ENCODE results near the gene MEFV.

The MEFV gene

DNA sequence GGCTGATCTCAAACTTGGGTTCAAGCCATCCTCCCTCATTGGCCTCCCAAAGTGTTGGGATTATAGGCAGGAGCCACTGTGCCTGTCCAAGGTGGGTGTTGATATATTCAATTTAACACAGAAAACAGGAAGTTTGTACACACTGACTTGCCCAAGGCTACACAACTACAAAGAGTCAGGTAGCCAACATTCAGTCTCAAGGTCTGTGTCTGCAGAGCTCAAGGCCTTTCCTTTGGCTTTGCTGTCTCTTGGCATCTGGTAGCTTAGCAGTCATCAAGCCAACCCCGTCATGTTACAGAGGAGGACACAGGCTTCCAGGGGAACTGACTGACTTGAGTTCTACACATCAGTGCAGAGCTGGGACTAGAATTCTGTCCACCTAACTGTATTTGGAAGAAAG is 11.9 kb upstream of the MEFV start:
- DNase-seq, result no peak

DNA sequence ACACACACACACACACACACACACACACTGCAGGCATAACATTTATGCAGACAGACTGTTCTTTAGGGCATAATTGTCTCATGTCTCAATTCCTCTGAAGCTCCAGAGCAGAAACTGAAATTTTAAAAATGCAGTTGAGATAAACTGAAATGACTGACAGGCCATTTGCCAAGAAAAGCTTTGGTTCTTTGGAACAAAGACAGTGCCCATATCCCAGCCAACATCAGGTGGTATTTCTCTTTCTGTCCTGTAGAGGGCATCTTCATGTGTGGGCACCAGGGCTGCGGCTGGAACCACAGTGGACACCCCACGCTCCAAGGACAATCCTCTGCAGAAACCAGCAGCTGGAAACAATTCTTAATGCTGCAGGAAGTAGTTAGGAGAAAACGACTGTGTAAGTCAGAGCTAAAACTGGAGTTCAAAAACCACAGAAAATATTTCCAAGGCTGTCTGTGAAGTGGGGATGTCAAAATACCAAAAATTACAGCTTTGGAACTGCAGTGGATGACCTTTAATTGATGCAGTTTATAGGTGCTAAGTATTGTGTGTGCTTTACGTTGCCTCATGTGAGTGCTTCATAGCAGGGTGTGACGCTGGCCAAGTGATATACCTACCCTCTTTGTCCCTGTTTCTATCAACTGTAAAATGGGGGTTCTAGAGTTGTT is 10.6 kb upstream of the MEFV start:
- peak; percentile 53 for DNase-seq

DNA sequence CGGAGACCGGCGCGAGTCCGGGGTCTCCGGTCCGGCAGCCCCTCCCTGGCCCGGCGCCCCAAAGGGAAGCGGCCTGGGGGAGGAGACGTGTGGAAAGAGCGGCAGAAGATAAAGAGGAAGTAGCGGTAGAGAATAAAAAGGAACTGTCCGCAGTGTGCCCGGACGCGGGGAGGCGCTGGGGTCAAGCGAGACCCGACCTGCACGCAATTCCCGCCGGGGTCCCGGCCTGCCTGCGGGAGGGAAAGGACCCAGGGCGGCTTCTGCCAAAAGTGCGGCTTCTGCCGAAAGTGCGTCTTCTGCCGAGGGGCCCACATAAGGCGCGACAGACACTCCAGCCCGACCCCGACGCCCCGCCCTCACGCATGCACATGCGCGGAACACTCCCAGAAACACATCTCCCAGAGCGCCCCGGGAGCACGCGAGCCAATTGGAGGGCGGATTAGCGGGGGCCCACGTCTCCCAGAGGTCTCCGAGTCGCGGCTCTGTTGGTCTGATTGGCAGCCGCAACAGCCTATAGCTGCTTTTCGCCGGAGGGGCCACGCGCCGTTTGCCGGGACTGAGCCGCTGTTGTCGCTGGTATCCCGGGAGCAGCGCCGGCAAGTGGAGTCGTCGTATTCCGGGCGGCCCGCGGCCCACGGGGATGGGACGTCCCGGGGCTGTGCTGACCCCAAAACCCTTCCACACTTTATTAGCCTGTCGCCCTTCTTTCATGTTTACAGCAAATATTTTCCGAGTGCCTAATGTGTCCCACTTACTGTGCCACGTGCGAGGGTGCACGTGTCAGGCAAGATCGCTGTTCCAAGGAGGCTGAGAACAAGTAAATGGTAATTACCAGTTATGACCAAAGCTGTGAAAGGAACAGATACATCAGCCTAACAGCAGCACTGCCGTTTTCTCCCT is 8.0 kb upstream of the MEFV start:
- peak; percentile 99 for DNase-seq

DNA sequence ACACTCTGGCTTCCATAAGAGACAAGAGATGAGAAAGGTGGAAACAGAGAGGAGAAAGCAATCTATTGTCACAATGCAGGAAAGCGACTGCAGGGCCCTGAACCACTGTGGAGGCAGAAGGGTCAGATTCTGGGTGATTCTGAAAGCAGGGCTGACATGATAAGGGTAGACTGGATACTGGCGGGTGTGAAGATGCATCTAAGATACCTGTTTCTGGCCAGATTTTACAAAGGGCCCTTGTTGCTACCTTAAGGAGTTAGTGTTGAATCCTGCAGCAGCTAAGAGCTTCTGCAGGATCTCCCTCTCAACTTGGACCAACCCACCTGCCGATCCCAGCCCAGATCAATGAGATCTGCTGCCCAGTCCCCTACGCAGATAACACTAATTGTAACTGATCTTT is 6.1 kb upstream of the MEFV start:
- DNase-seq, result no peak

DNA sequence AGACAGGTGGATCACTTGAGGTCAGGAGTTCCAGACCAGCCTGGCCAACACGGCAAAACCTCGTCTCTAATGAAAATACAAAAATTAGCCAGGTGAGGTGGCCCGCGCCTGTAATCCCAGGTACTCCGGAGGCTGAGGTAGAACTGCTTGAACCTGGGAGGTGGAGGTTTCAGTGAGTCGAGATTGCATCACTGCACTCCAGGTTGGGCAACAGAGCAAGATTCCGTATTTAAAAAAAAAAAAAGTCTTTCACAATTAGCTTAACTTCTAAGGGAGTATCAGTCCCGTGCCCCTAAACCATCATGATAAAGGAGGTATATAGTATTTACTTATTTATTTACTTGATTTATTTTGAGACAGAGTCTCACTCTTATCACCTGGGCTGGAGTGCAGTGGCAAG is 3.4 kb upstream of the MEFV start:
- no peak for DNase-seq

DNA sequence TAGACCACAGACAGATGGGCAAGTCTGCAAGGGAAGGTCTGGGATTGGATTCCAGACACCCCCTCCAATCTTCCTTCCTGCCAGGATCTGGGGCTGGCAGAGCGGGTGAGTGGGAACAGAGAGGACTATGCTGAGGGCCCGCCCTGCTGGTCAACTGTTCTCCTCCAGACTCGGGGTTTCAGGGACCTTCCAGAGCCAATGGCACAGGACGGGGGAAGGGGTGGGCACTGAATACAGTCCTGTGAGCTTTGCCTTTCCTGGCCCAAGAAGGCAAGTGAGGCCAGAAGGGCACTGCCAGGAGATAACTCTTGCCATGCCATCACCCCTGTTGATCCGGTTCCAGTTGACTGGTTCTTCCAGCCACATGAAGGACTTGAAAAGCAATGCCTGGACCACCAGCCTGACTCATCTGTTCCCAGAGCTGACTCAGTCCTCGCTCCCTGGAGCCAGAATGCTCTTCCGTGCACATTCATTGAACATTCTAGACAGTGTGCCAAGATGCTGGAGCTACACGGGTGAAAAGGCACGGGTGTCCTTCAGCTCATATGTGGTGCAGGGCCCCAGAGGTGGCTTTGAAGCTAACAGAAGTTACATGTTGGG is 533 bp upstream of the MEFV start:
- DNase-seq, result no peak

DNA sequence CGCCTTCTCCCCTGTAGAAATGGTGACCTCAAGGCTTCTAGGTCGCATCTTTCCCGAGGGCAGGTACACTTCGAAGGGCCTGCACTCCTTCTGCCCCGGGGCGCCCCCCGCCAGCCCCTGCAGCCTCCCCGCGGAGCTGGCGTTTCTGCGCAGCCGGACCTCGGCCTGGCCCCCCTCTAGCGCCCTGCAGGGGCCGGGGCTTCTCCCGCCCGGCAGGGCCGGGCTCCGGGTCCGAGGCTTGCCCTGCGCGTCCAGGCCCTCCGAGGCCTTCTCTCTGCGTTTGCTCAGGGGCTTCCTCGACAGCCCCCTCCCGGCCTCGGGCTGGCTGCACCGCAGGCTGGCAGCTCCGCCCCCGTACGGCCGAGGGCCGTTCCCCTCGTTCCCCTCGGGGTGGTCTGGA is 2.1 kb downstream of the MEFV start:
- DNase-seq, result no peak

DNA sequence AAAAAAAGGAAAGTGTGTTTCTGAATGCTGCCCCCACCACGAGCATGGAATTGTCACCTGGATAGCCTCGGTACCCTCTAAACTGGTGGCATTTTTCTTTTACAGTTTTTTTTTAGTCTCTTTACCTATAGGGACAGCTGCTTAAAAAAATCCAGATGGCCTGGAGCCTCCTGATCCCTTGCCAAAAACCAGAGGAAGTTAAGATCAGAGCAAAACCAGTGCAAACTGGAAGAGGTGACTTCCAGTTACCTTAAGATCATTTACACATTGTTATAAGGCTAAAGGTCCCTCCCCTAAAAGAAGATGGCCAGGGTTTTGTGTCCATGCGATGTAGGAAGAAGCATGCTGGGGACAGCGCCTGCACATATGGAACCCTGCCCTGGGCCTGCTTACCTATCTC is 3.5 kb downstream of the MEFV start:
- DNase-seq, result no peak

DNA sequence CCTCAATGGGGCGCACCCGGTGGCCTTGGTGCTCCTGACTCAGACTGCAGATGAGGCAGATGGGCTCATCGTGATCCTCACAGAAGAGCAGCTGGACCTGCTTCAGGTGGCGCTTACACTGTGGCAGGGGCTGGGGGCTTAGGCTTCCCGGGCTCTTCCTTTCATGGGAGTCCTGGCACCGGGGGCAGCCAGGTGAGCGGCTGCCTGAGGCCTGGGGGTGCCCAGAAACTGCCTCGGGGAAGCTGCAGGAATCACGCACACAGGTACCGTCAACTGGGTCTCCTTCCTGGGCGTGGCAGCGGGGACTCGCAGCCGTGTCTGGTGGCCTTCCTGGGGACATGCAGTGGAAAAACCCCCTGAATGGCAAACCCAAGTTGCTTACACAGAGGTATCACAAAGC is 7.0 kb downstream of the MEFV start:
- no peak for DNase-seq

DNA sequence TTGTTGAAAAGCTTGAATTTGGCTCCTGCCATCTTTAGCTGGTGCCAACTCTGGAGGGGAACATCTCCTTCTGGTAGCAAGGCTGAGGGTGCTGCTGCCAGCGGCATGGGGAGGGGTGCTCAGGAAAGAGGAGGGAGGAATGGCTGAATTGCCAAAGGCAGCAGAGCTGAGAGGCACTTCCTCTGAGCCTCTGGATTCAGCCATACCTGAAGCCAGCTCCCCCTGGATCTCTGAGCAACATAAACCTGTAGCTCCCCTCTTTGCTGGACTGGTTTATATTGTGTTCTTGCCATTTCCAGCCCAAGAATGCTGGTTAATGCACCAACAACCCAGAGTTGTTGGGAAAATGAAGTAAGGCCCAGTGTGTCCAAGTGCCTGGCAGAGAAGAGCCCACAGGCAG is 7.4 kb downstream of the MEFV start:
- DNase-seq, result no peak

DNA sequence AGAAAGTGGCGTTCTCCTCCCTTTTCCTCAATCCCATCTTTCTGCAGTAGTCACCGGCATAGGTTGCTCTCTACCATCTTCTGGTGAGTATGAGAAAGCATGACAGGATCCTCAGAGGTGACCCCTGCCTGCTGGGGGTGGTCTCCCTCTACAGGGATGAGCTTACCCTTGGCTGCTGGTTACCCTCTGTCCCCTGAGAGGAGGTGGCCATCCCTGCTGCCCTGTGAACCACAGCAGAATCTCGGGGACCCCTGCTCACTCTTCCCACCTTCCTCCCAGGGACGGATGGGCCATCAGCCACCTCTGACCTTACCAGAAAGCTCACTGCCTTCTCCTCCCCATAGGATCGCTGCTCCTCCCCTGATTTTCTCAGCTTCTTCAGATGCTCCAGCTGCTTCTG is 7.8 kb downstream of the MEFV start:
- DNase-seq, result no peak

DNA sequence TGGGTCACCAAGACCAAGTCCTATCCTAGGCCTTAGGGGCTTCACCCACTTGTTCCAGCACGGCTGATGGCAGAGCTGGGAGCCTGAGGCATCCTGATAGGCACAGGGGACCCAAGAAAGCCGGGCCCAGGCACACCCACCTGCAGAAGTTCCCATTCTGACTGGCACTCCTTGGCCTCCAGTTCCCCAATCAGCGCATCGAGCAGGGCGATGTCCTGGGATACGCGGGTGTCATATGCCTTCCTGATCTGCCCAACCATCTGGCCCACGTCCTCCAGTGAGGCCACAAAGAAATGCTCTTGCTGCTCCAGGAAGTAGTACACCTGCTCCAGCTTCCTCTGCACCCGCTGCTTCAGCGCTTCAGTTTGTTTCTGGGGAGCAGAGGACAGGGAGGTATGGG is 9.6 kb downstream of the MEFV start:
- no peak for DNase-seq

DNA sequence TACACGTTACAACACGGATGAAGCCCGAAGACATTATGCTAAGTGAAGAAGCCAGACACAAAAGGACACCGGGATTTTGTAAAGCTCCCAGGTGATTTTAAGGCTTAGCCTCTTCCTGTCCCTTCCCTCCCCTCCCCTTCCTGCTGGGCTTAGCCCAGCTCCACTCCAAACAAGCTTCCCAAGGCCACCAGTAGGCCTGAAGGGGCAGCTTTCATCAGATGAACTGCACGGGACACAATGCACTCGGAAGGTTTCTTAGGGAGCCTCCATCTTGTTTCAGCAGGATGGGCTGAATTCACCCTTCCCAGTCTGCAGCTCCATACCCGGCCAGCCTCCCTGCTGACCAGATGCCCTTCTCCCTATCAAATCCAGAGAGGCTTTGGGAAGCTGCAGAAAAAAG is 10.4 kb downstream of the MEFV start:
- DNase-seq, result no peak

DNA sequence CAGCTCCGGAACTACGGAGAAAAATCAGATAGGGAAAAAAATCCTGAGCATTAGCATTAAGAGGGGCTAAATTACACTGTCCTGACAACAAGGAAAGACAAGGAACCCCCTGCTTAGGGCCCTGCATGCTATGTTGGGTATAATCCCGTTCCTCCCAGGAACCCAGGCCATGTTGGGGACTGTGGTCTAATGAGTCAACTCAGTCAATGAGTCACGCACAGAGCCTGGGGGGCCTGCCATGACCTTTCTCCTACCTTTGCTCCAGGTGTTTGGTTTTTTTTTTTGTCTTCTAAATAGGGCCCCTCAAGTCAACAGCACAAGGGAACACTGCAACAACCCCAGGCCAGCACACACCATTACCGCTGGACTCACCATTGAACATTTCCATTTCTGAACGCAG is 12.6 kb downstream of the MEFV start:
- DNase-seq, result no peak

DNA sequence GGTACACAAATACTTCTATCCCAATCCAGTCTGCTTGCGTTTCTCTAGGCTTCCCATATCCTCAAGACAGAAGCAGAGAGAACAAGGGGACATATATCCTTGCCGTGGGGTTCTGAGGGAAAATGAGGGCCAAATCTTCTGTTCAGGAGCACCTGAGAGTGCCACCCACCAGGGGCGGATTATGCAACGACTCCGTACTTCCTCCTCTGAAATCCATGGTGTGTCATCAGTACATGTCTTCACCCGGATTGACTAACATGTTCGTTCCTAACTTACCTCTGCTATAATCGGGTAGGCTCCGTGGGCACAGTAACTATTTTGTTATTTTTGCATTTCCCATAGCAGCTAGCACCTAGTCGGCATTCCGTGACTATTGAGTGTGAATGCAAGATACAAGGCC is 13.7 kb downstream of the MEFV start:
- no peak for DNase-seq

DNA sequence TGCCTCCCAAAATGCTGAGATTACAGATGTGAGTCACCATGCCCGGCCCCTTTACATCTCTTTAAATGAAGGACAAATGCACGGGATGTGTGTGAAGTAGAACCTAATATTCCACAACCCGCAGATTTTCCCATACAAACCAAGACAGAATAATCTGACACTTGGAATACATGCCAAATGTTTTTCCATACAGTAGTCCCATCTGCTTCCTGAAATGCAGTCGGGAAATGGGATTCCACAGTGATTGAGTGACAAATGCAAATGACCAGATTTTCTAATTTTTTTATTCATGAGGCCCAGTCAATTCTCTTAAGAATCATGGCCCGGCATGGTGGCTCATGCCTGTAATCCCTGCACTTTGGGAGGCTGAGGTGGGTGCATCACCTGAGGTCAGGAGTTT is 14.7 kb downstream of the MEFV start:
- DNase-seq, result no peak

DNA sequence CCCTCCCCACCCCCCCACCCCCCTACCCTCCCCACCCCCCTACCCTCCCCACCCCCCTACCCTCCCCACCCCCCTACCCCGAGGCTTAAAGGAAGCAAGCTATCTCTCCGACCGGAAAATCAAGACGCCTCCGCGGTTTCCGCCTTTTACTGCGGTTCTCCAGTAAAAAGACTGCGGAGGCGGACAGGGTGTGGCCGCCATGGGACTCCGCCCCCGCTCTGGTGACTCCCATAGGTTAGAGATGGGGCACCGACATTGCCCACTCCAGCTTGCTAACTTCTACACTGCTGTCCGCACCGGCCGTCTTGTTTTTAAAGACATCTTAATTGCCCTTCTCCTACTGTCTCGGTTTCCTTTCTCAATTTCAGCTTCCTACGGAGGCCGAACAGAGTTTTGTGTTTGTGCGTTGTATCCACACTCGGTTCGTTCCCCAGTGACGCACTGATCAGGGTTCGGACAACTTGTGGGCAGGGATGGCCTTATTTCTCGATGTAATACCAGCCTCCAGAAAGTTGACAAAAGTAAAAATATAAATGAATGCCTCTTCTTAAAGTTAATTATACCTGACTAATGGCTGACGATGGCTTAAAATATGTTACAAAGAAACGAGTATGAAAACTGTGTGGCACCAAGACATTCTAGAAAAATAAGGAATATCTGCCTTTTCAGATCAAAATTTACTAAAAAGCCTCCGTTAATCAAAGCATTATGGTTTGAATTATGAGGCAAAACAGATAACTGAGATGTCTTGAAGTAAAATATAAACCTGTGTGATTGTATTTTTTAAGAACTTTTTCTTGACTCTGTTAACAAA is 20.4 kb downstream of the MEFV start:
- no peak for DNase-seq

DNA sequence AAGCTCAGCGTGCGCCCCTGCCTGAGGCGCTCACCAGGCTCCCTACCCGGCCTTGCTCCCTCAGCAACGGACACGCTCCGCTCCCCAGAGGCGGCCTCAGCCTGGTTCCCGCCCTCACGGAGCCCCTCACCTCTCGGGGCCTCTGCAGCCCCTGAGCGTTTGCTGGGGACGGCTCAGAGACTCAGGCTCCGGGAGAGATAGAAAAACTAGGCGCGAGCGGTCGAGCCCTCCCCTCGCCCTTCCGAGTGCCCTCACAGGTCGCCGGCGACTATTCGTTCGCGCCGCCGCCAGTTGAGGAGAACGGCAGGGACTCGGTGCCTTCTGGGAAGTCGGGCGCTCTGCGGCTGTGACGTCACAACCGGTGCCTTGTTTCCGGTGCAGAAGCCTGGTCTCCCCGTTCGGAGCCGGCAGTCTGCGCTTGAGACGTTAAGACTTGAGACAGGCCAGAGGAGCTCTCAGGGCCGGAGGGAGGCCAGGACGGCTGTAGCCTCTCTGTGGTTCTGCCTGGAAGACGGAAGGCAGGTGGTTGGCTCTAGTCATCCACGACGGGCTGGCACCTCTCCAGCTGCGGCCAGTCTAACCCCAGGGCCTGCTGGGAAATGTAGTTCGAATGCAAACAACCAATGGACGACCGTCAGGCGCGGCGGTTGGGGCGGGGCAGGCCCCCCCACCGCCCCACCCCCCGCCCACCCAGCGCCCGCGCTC is 21.4 kb downstream of the MEFV start, which contains the start of gene ZNF200:
Gene ZNF200, minus strand, starts transcription at position 302 of the 705 bp plus-strand sequence. CDS start 1,403 bp downstream, outside the sequence.
- DNase-seq, result peak; percentile 95

DNA sequence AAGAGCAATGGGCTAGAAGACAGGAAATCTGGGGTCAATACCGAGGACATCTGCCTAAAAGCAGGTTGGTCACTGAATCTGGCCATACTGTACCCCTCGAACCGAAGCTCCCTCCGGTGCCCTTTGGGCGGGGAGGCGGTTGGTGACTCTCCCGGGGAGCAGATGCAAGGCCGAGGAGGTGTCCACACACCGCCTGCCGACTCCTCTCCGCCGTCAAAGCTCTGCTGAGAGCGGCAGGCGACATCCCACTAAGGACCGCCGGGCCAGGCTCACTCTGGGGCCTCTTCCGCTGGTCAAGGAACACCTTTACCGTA is 21.9 kb downstream of the MEFV start:
- DNase-seq, result no peak

DNA sequence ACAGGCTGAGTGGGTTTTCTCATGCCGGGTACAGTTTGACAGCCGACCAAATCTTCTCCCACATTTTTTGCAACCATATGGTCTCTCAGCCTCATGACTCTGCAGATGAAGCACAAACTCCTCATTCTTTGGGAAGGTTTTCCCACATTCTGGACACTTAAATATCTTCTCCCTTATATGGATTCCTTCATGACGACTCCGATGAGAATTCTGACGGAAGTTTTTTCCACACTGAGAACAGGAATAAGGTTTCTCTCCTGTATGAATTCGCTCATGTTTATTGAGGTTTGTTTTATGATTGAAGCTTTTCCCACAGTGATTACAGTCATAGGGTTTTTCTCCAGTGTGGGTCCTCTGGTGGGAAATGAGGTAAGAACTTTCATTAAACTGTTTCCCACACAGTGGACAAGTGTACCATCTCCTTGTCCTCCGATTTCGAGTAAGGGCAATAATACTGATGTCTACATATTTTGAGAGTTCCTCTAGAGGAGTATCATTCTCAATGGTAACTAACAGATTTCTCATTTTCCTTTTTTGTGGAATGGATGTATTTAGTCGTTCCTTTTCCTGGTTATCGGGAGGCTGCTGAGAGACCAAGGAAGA is 32.4 kb downstream of the MEFV start:
- DNase-seq, result no peak

DNA sequence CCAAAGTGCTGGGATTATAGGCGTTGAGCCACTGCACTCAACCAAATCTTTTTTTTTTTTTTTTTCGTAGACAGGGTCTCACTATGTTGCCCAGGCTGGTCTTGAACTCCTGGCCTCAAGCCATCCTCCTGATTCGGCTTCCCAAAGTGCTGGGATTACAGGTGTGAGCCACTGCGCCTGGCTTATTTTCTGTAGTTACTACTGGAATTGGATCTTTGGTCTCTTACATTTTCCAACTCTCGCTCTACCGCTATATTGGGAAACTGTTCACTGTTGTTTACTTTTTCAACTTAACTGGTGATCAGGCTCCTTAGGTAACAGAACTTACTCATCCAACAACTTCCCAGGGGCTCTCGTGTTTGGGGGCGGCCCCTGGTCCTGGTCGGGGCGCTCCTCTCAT is 35.6 kb downstream of the MEFV start:
- no peak for DNase-seq

DNA sequence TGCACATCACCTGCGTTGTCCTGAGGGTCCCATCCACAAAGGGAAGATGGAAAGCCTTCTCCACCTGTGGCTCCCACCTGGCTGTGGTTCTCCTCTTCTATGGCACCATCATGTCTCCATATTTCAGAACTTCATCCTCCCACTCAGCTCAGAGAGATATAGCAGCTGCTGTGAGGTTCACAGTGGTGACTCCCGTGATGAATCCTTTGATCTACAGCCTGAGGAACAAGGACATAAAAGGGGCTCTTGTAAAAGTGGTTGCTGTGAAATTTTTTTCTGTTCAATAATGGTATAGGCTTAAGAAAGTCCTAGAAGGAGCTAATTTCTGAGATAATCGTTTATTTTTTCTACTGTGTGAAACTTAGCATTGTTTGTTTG is 40.2 kb downstream of the MEFV start:
- DNase-seq, result no peak
